Measurements from ENCODE around the gene AZGP1.
"Not testable (repeated sequence)": the region's sequence is repeated elsewhere in the genome, so short reads cannot be mapped to it uniquely, and the experiment has no call there.

AZGP1 gene

DNA sequence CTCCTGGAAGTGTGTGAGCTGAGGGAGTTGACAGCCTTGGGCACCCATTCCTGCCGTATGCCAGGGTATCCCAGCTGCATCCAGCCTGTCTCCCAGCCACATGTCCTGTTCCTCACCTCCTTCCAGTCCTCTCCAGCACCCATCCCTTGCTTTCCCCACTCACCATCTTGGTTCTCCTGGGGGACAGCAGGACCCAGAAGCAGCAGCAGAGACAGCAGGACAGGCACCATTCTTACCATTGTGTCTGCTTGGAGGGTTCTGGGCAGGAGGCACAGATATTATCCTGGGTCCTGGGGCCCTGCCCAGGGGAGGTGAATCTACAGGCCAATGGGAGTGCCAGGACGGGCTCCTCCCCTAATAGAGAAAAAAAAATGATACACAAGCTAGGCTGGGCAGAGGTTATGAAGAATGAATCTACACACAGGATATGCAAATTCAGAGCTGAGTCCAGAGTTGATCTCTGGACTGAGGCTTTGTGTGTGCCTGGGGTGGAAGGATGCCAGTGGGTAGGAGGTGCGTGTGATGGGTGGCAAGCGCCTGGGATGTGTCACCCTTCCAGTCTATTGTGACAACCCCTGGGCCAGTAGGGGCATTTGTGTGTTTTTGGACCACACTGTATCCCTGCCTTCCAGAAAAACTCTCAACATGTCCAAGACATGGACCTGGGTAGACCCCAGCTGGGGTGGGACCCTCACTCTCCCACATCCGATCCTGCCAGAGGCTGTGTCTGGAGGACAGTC, at the start of gene AZGP1:
TSS of gene AZGP1 (minus strand) at position 250 of the 740 bp plus-strand sequence. CDS start at position 239, 11 bp downstream.
- peak; percentile 56 for DNase-seq

DNA sequence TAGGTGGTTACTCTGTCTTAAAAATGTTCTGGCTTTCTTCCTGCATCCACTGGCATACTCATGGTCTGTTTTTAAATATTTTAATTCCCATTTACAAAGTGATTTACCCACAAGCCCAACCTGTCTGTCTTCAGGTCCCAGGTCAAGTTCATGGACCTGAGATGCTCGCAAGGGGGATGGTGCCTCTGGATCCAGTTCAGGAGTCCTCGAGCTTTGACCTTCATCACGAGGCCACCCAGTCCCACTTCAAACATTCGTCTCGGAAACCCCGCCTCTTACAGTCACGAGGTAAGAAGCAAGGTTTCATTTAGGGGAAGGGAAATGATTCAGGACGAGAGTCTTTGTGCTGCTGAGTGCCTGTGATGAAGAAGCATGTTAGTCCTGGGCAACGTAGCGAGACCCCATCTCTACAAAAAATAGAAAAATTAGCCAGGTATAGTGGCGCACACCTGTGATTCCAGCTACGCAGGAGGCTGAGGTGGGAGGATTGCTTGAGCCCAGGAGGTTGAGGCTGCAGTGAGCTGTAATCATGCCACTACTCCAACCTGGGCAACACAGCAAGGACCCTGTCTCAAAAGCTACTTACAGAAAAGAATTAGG, 48.3 kb upstream of the AZGP1 start:
- no peak for DNase-seq

DNA sequence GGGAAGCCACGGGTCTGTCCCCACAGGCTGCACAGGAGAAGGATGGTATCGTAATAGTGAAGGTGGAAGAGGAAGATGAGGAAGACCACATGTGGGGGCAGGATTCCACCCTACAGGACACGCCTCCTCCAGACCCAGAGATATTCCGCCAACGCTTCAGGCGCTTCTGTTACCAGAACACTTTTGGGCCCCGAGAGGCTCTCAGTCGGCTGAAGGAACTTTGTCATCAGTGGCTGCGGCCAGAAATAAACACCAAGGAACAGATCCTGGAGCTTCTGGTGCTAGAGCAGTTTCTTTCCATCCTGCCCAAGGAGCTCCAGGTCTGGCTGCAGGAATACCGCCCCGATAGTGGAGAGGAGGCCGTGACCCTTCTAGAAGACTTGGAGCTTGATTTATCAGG, 47.7 kb upstream of the AZGP1 start:
- no peak for DNase-seq

GRCh38 chr7:100022621-100023020, 46.8 kb upstream of the AZGP1 start:
- DNase-seq = no peak

- no peak for DNase-seq
These were observed 45.5 kb upstream of the AZGP1 start for GRCh38 chr7:100021297-100021696.

- DNase-seq = peak; percentile 48
These were observed 44.1 kb upstream of the AZGP1 start for GRCh38 chr7:100019908-100020307.

DNA sequence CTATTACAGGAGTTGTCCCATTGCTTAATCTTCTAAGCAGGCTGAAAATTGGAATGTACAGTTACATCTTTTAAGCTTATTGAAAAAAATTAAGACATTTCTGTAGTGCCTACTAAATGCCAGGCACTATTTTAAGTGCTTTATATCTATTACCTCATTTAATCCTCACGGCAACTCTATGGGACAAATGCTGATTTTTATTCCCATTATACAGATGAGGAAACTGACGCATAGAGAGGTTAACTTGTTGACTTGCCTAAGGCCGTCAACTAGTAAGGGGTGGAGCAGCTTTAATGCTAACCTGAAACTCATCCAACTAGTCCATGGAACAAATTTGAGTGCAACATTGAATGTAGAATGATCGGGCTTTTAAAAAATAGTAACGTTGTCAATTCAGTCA, 42.0 kb upstream of the AZGP1 start:
- DNase-seq = no peak

GRCh38 chr7:100017300-100017699, 41.5 kb upstream of the AZGP1 start:
- no peak for DNase-seq

GRCh38 chr7:100016215-100016901, 40.5 kb upstream of the AZGP1 start:
- DNase-seq = no peak

- peak; percentile 99 for DNase-seq
These were observed 39.7 kb upstream of the AZGP1 start, which contains the start of gene ZKSCAN1 for GRCh38 chr7:100015232-100016214. TSS of gene ZKSCAN1 (plus strand) at chr7:100015596. CDS start at chr7:100023507, 7,911 bp downstream.

DNA sequence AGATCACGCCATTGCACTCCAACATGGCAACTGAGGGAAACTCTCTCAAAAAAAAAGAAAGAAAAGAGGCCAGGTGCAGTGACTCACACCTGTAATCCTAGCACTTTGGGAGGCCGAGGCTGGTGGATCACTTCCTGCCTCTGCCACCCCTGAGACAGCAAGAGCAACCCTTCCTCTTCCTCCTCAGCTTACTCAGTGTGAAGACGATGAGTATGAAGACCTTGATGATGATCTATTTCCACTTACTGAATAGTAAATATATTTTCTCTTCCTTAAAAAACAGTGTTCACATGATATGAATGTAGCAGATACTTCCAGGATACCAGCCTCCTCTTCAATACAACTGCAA, 37.5 kb upstream of the AZGP1 start:
- peak; percentile 92 for DNase-seq

DNA sequence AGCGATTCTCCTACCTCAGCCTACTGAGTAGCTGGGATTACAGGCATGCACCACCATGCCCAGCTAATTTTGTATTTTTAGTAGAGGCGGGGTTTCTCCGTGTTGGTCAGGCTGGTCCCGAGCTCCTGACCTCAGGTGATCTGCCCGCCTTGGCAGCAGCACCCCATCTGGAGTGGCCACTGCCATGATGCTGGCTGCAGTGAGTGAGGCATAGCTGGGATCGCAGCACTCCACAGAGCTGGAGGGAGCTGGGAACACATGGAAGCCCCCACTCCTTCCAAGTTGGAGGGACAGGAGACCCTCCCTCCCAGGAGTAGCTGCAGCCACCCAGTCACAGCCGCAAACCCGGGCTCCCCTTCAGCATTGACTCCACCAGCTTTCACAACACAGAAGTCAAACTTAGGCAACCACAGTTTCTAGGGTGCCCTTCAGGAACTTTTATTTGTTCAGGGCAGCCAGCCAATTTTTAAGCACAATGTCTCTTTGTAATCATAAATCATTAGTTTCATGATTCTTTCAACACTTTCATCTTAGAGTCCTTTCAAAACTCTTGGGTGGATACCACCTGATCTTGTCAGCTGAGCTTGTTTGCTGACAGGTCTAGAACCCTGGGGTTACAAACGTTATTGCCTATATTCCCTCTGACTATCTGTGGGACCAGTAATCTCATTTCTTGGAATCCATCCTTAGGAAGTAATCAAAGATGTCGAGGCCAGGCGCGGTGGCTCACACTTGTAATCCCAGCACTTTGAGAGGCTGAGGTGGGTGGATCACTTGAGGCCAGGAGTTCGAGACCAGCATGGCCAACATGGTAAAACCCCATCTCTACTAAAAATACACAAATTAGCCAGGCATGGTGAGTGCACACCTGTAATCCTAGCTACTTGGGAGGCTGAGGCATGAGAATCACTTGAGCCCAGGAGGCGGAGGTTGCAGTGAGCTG, 36.8 kb upstream of the AZGP1 start:
- DNase-seq = peak; percentile 50

DNA sequence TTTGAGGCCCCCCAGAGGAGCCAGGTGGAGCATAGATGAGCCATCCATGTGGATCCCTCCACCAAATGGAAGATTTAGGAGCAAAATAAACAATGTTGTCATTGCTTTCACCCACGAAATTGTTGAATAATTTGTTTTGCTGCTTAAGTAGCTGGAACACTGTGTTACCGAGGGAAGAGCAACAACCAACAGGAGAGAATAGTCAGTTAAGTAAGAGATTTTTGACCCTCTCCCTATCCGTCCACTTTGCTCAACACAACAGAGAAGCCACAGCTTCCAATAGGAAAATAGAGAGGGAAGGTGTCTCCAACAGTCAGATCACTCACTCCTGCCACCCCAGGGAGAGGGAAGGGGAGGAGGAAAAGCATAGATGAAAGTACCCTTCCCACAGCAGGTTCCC, 35.7 kb upstream of the AZGP1 start:
- DNase-seq = no peak

GRCh38 chr7:100010901-100011300, 35.1 kb upstream of the AZGP1 start:
- DNase-seq = no peak

DNA sequence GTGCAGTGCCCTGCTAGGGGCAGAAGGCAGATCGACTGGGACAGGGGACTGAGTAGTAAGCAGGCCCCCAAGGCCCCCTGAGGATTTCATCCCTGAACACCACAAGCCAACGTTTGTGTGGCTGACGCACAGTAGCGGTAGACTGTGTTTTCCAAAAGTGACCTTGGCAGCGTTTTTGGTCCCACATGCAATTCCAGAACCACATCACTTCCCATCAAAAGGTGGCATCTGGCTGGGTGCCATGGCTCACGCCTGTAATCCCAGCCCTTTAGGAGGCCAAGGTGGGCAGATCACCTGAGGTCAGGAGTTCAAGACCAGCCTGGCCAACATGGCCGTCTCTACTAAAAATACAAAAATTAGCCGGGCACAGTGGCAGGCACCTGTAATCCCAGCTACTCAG, 34.1 kb upstream of the AZGP1 start:
- not testable (repeated sequence) for DNase-seq

DNA sequence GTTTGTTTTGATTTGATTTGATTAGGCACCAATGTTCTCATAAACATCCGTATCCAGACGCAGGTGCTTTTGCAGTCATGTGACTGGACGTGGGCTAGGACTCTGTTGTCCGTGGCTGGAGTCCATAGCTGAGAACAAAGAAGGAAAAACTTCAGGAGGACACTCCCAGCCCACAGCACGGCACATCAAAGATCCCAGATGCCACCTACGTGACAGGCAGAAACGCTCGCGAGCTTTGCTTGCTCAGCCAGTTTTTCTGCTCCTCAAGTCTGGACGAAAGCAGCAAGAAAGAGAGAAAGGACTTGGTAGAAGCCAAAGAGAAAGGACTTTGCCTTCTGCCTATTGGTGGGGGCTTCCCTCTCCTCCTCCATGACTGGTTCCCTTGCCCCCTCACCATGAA, 32.7 kb upstream of the AZGP1 start:
- peak; percentile 91 for DNase-seq

DNA sequence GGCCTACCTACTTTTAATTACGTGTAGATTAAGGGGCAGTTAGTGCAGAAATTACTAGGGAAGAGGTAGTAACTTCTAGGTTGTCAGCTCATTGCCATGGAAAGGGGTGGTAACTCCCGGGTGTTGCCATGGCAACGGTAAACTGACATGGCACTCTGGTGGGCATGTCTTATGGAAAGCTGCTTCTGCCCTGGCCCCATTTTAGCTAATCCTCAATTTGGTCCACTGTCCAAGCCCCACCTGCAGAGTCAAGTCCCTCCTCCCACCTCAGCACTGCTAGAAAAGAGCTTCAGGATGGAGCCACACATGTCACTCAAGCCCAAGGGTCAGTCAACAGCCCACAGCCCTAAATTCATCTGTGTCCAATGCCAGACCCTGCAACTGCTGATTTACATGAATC, 32.1 kb upstream of the AZGP1 start:
- DNase-seq = peak; percentile 74

DNA sequence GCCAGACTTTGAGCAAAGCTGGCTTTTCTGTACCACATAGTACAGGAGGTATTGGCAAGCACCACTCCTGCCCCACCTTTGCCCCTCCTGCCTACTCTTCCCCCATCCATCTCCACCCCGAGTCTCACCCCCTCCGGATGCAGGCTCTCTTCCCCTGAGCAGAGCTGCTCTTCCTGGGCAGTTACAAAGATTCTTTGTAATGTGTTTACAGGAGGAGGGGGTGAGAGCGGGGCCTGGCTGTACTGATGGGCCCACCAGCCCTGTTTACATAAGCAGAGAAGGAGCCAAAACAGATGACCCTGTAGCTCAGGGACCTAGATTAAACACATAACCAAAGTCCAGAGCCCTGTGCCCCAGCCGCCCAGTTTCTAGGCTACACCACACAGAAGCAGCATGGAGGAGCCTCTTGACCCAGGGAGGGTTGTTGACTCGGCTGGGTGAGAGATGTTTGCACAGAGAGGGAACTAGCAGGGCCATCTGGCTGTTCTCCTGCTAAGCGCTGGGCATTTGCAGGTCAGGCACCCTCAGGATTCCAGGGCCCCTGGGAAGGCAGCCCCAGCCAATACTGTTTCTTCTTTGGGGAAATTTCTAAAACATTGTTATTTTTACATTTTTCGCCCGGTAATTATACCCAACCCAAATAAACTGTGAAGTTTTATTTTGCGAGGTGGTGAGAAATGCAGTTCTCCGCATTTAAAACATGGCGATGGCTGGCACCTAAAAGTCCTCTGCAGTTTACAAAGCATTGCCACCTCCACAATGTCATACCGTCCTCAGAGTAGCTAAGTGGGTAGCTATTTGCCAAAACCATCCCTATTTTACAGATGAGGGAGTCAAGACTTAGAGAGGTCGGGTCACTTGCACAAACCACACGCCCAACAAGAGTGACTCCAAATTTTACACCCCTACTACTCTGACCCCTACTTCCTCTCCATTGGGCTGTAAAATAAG, 28.2 kb upstream of the AZGP1 start:
- DNase-seq = peak; percentile 100

DNA sequence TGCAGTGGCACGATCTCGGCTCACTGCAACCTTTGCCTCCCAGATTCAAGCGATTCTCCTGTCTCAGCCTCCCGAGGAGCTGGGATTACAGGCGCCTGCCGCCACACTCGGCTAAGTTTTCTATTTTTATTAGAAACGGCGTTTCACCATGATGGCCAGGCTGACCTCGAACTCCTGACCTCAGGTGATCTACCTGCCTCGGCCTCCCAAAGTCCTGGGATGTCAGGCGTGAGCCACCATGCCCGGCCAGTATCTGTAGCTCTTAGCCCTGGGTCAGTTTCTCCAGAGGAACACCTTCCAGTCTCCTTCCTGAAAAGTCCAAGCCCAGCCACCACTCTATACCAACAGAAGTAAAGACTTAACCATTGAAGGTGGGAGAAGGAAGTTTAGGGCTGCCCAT, 24.4 kb upstream of the AZGP1 start:
- no peak for DNase-seq

GRCh38 chr7:99997545-99998137, 21.8 kb upstream of the AZGP1 start:
- peak; percentile 86 for DNase-seq

All from DMS53 (cell line).